GOT3 (cell line): ENCODE measurements around the gene PARD3.
"Not testable (repeated sequence)": the region's sequence is repeated elsewhere in the genome, so short reads cannot be mapped to it uniquely, and the experiment has no call there.

ENCODE experiments used
- DNase-seq: peaks from one replicate; lab custom pipeline; 2025; ENCODE audit warnings: mixed read lengths; lab: John Stamatoyannopoulos, UW

Gene PARD3

DNA sequence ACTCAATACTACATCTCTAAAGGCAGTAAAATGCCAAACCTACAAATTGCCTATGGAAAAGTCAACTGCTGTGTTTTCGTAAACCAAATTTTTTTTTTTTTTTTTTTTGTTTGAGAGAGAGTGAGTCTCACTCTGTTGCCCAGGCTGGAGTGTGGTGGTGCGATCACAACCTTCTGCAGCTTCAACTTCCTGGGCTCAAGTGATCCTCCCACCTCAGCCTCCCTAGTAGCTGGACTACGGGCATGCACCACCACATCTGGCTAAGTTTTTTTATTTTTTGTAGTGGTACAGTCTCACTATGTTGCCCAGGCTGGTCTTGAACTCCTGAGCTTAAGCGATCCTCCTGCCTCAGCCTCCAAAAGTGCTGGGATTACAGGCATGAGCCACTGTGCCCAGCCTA lies 74.0 kb downstream of the PARD3 start:
- DNase-seq: not testable (repeated sequence)

GRCh38 chr10:34740321-34740720 lies 74.8 kb downstream of the PARD3 start:
- no peak for DNase-seq

DNA sequence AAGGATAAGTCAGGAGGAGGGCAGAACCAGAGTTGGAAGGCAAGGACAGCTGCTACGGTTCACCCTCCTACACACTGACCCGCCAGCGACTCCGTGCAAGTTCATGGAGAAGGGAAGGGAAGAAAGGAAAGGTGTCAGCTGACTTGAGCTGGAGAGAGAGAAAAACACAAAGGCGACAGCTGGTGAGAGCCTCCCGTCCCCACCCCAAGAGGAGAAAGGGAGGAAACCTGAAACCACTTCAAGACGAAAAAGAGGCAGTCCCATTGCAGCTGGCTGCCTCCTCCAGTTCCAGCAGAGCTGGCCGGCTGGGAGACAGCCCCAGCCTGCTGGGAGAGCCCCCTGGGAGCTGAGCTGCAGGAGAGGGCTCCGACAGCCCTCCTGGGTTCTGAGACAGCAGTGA lies 75.2 kb downstream of the PARD3 start:
- no peak for DNase-seq

DNA sequence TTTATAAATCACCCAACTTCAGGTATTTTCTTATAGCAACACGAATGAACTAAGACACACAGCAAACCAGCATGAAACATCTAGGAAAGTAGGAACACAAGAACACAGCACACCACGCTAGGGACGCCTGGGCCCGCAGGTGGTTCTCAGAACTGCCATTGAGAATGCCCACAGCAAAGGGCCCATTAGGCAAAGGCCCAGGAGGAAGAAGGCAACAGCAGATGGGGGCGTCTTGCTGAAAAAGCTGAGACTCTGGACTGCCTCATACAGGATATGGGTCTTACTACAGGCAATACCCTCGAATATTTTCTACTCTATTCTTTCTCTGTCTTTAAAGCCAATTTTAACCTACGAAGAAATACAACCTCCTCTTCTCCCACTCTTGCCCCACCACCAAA lies 77.3 kb downstream of the PARD3 start:
- DNase-seq: no peak

DNA sequence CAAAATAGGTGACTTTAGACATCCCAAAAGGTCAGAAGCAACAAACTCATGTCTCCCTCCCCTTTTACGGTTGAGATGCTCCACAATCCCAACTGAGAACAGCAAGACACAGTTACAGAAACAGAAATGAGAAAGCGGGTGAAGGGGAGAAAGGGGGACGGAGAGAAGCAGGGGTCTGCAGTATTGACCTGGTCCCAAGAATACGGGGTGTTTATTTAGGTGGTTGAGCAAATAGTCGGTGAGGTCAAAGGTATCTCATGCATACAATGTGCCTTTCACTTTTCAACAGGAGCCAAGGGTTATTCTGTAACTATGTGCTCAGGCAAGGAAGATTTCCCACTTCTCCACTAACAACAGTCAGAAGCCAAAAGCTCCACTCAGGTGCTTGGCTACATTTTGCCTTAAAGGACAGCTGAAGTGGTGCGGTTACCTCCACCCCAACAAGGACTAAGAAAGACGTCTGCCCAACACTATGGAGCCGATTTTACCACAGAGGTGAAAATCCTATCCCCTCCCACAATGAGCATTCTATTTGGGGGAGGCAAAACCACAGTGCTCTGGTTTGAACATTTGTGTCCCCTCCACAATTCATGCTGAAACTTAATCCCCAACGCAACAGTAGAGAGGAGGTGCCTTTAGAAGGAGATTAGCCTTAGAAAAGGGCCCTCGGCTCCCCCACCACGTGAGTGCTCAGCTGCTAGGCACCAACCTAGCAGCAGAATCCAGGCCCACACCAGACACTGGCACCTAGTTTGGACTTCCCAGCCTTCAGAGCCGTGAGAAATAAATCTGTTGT lies 77.9 kb downstream of the PARD3 start:
- DNase-seq: no peak

GRCh38 chr10:34734918-34735317 lies 80.2 kb downstream of the PARD3 start:
- DNase-seq: no peak

DNA sequence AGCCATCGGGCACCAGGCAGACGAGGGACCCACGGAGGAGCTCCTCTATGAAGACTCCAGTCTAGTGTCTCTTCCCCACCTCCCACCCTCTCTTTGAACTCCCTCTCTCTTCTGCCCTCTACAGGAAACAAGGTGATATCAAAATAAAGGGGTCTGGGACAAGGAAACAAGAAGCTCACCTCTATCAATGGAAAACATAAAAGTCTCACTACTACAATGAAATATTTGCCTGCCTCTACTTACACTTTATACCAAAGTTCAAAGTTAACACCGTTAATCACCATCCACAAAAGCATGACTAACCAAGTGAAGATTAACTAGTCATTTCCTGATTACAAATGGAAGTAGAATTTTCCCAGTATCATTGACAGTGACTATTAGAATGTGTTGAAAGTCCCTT lies 82.2 kb downstream of the PARD3 start:
- no peak for DNase-seq

- no peak for DNase-seq
Observed at GRCh38 chr10:34731885-34732701, 83.0 kb downstream of the PARD3 start.

GRCh38 chr10:34731213-34731612 lies 83.9 kb downstream of the PARD3 start:
- DNase-seq: no peak

- DNase-seq: no peak
Observed at GRCh38 chr10:34730726-34731125, 84.4 kb downstream of the PARD3 start.

DNA sequence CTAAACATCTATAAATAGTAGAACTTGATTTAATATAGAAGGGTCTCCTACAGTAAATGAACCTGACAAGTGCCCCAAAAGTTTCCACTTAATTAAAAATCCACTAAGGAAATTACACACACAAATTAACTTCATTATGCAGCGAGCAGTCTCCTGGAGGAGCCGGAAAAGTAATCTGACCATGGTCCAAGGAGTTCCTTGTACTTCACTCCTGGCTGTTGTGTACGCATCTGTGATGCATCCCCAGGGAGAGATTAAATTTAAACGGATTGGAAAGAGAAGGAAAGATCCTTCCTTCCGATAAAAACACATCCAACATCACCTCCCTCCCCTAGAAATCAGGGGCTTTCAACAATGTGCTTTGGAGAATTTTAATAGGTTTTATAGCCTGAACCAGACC lies 85.5 kb downstream of the PARD3 start:
- DNase-seq: no peak

- no peak for DNase-seq
Observed at GRCh38 chr10:34728361-34728760, 86.7 kb downstream of the PARD3 start.

DNA sequence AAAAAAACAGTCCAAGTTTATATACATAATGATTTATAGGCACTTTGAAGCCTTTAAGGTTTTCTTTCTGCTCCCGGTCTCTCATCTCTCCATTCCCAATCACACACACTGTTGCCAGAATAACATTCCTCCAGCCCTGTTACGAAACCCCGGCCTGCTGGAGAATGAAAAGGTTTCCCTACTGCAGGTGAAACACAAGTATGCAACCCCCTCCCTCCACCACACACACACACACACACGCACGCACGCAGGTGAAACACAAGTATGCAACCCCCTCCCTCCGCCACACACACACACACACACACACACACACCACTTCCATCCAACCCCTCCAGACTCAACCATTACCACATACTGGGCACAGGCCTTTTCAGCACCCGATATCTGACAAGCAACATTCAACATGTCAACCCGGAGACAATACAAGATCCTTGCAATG lies 87.5 kb downstream of the PARD3 start:
- DNase-seq: no peak

GRCh38 chr10:34726862-34727261 lies 88.2 kb downstream of the PARD3 start:
- DNase-seq: no peak

- DNase-seq: no peak
Observed at GRCh38 chr10:34723750-34724149, 91.3 kb downstream of the PARD3 start.

DNA sequence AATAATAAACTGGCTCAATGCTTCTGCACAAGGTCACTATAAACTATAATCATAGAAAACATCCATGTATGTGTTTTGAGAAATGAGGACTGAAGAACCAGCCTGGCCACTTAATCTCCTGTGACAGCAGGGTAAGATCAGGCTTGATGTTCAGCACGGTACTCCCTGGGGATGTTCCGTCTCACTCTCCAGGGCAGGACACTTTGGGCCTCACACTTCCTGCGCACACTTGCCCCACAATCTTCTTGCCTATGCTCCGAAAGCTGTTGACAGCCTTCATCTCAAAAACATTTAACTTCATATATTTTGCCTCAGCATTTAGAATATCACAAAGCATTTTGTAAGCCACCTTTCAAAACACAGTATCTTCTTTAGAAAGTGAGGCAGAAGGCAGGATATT lies 92.7 kb downstream of the PARD3 start:
- no peak for DNase-seq

GRCh38 chr10:34721208-34721840 lies 93.8 kb downstream of the PARD3 start:
- DNase-seq: no peak

GRCh38 chr10:34719746-34720145 lies 95.3 kb downstream of the PARD3 start:
- DNase-seq: no peak

GRCh38 chr10:34719328-34719727 lies 95.8 kb downstream of the PARD3 start:
- no peak for DNase-seq

GRCh38 chr10:34717429-34717828 lies 97.7 kb downstream of the PARD3 start:
- no peak for DNase-seq

DNA sequence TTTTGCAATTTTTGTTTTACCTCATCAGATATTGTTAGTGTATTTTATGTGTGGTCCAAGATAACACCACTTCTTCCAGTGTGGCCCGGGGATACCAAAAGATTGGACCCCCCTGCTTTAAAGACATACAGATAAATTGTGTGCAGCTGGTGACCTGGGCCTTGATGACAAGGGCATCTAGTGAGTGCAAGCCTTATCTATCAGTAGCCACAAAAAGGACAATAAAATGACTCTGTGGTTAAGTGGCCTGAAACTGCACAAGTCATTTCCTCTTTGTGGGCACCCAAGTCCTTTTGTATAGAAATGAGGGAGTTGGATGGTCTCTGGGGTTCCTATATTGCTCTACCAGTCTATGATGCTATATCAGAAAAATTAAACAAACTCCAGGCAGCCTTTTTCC lies 98.1 kb downstream of the PARD3 start:
- DNase-seq: no peak

GRCh38 chr10:34716234-34716633 lies 98.9 kb downstream of the PARD3 start:
- DNase-seq: no peak
